Stimulated activated CD4-positive, alpha-beta T cell treated with anti-CD3 and anti-CD28 coated beads, TNF-alpha, amount 100 ng/mL, for 48 hours (primary cell): ENCODE results near the gene HNF1B.
"Not testable (repeated sequence)": the region's sequence is repeated elsewhere in the genome, so short reads cannot be mapped to it uniquely, and the experiment has no call there.

Experiments used
- DNase-seq, 3 donors: peaks; one replicate each; pipeline ENCODE4 v3.0.0-alpha.2; 2020; ENCODE audit warnings: low read depth in 3 of 3

Gene HNF1B, protein sequence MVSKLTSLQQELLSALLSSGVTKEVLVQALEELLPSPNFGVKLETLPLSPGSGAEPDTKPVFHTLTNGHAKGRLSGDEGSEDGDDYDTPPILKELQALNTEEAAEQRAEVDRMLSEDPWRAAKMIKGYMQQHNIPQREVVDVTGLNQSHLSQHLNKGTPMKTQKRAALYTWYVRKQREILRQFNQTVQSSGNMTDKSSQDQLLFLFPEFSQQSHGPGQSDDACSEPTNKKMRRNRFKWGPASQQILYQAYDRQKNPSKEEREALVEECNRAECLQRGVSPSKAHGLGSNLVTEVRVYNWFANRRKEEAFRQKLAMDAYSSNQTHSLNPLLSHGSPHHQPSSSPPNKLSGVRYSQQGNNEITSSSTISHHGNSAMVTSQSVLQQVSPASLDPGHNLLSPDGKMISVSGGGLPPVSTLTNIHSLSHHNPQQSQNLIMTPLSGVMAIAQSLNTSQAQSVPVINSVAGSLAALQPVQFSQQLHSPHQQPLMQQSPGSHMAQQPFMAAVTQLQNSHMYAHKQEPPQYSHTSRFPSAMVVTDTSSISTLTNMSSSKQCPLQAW

DNA sequence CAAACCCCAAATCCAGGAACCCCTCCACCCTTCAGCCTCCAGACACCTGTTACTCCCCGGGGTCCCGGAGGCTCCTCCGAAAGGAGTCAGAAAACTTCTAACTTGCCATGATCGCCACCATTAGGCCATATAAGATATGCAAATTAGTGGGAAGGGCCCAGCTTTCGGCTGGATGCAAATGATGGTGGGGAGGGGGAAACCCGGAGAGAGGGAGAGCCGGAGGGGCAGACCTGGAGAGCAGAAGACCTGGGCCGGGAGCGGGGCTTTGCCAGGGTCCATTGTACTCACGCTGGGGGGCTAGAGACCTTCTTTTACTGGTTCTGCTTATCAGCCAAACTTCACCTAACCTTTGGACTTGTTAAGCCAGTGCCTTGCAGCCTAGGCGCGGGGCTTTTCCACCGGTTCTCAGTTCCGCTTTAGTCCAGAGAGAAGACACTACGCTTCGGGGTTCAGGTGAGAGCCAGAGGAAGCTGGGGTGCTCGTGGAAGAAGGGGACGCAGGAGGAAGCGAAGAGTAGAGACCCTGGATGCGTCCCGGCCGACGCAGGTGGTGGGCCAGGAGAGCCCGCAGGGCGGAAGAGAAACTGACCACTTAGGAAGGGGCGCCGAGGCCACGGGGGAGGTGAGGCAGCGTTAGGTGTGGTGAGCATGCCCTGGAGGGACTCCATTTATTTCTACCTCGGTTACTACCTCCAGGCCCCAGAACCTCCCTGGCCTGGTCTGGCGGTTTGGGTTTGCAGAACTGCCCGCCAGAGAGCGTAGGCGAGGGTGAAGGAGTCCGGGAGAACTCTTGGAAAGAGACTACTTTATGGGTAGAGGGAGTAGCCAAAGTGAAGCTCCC lies at the start of gene HNF1B:
Gene HNF1B (minus strand): TSS at position 99 of the 840 bp plus-strand sequence. CDS start 175 bp downstream, outside the sequence.
- no peak for DNase-seq

DNA sequence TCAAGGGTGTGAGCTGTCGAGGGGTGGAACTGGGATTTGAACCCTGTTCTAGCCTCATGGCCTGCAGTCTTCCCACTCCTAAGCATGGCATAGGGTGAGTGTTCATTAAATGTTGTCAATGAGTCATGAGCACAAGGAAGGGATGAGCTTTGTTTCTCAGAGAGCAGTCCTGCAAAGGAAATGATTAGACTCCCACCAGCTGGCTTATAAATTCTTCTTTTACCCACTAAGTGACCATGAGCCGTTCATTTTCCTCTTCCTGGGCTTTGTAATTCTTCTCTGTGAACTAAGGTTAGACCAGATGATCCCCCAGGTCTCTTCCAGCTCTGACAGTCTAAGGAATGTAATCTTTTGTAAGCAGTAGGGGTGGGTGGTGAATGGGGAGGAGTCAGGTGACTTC lies 47.9 kb upstream of the HNF1B start:
- no peak for DNase-seq

DNA sequence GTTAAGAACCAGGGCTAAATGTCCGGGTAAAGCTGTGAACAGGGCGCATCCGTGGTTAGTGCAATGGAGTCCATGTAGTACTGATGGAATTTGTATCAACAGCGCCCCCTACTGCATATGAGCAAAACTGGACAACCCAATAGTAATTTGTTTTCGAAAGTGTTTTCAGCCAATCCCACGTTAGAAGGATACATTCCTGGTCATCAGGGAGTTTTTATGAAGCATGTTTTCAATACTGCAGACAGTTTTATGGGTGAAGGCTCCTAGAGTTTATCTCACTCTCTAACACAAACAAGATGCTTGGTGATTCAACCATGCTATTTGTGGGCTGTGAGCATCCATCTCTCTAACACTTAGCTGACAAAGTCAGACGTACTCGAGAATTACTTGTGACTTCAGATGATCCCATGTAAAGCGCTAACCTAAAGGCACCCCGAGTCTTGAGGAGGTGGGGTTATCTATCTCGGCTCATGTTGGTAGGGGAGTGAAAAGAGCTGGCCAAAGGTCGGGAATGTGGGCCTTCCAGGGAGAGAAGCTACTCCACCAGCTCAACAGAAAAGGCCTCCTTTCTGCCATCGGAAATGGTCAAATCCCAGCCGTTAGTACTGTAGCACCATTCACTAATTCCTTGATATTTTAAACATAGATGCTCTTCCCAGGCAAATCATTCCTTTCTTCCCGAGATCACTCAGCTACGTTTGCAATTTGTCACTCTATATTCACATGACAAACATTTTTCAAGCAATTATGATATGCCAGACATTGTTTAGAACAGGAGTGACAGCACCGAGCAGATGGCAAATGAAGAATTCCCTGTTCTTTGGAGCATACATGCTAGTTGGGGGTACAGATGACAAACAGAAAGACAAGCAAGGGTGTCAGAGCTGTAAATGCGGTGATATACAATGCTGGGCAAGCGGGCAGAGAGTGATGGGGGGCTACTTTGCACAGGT lies 46.9 kb upstream of the HNF1B start:
- peak; percentile 20 to 29 (median 22) for DNase-seq

DNA sequence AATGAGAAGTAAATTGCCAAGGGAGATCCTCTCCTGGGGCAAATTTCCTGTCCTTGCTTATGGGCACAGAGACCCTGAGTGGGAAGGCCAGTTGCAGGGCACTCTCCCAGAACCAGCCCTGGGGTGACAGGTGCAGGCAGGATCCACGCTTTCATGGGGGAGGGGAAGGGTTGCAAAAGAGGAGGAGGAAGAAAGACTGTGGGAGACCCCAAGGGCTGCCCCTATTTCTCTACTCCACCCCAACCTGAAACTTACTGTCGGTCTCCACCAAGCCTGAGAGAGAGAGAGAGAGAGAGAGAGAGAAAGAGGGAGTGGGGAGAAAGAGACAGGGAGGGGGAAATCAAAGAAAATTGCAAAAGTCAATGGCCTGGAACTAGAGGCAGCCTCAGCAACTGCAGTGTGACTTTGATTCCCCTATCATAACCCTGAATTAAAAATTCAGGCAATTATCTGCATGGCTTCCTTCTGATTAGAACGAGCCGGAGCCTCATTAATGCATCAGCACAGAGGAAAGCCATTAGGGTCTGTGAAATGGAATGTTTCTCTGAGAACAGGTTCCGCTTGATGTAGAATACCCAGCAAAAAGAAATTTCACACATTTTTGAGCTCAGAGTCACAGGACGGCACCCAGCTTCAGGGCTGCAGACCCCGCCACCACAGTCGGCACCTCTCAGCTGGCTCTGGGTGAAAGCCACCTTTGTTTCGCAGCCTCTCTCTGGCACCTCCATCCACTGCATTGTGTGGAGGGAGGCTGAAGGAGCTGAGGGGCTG lies 45.1 kb upstream of the HNF1B start:
- DNase-seq: no peak

DNA sequence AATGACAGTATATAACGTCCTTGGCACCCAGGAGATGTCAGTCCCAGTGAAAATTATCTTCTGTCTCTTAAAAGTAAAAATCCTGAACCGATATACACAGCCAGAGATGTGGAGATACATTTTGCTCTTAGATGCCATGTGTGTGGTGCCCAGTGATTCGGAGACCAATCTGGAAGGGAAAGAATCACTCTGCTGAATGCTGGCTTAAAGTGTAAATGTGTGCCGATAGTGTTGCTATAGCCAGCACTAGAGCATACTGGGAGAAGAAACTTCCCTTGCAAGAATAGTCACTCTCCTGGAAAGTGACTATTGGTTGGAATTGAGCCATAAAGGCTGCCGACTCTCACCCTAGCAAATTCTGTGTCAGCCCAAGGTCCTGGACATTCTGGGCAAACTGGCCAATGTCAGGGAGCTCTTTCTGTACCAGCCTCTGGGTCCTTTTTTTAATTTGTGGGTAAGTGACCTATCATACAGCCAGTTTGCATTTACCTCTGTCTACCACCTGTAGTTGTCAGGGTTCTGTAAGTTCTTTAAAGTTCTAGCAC lies 44.2 kb upstream of the HNF1B start:
- no peak for DNase-seq

DNA sequence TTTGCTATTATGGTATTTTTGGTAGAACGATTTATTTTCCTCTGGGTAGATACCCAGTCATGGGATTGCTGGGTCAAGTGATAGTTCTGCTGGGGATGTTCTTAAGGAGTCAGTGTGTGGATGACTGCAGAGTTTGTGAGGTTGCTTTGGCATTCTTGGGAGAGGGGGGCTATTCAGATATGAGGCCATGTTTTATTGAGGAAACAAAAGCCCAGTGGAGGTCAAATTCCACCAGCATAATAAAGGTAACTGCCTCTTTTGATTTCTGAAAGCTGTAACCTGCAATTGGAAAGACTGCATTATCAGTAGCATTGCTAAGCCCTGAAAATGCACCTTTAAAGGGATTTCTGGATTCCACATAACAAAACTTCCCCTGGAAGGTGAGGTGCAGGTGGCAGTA lies 43.7 kb upstream of the HNF1B start:
- no peak for DNase-seq

DNA sequence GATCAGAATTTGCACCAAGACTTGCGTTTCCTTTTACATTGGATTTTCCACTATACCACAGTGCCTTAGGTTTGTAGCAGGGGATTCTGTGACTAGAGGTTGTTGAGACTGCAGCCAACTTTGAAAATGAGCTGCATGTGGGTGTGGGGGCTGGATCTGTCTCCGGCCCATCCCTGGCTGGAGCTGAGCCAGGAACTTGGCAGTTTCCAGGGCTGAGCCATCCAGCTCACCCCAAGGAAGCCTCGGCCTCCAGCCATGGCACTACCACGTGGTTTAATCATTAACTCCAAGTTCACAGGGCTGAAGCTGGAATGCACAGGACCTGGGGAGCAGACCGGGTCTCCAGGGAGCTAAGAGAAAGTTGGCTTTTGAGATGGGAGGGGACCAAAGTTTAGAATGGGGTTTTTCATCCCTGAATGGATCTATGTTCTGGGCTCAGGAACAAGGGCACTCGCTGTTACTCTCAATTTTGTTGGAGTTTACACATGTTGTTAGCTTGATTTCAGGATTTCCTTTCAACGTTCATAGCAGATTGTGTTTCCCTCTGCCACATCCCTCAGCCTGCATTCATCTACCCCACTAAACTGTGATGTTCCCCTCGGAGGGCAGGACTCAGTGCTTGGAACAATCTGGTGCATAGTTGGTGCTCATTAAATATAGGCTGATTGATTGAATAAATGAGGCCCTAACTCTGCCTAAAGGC lies 42.3 kb upstream of the HNF1B start:
- no peak for DNase-seq

DNA sequence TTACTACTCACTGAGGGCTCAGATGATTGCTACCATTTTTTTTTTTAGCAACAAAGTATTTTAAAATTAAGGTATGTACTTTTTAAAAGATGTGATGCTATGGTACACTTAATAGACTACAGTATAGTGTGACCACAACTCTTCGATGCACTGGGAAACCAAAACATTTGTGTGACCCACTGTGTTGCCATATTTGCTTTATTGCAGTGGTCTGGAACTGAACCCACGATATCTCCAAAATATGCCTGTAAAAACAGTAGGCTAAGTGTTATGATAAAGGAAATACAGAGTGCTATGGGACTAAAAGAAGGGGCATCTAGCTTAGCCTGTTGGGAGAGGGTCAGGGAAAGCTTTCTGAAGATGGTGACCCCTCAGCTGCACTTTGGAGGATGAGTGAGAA lies 41.6 kb upstream of the HNF1B start:
- no peak for DNase-seq

DNA sequence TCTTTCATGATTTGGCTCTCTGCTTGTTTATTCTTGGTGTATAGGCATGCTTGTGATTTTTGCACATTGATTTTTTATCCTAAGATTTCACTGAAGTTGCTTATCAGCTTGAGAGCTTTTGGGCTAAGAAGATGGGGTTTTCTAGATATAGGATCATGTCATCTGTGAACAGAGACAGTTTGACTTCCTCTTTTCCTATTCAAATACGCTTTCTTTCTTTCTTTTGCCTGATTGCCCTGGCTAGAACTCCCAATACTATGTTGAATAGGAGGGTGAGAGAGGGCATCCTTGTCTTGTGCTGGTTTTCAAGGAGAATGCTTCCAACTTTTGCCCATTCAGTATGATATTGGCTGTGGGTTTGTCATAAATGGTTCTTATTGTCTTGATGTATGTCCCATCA lies 37.6 kb upstream of the HNF1B start:
- not testable (repeated sequence) for DNase-seq

DNA sequence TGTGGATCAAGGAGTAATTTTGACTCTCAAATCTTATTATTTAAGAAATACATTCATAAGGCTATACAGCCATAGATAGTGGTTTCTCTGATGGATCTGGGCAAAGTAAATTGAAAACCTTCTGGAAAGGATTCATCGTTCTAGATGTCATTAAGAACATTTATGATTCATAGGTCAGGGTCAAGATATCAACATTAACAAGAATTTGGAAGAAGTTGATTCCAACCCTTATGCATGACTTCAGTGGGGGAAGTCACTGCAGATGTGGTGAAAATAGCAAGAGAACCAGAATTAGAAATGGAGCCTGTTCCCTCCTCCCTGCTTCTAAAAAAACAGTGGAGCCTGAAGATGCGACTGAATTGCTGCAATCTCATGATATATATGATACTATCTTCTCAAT lies 36.6 kb upstream of the HNF1B start:
- DNase-seq: no peak

DNA sequence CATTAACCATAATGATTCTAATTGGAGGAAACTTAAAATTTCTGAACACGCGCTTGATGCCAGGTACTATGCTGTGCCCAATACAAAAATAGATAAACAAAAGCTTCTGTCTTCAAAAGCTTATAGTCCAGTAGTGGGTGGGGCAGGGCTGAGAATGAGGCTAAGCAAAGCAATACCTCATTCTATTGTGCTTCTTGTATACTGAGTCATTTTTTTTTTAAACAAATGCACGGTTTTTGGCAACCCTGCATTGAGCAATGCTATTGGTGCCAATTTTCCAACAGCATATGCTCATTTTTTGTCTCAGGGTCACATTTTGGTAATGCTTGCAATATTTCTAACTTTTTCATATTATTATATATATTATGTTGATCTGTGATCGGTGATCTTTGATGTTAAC lies 34.7 kb upstream of the HNF1B start:
- no peak for DNase-seq

DNA sequence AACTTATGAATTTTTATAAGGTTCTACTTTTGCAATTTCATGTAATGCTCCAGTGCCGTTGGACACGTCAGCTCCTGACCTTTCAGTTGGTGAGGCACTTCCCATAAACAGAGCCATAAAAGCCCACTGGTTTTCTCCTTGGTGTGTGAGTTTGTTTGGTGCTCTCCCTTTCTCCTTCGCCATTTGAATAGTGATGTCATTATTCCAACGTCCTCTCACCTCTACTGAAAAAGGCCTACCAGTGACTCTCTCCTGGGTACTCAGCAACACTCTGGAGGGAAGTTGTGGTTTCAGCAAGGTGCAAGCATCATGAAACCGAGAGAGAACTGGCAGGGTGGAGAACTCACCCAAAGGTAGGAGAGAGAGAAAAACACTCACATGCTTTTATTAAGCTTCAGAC lies 29.6 kb upstream of the HNF1B start:
- DNase-seq: peak in 2 of 3 donors; percentile 21 to 26

DNA sequence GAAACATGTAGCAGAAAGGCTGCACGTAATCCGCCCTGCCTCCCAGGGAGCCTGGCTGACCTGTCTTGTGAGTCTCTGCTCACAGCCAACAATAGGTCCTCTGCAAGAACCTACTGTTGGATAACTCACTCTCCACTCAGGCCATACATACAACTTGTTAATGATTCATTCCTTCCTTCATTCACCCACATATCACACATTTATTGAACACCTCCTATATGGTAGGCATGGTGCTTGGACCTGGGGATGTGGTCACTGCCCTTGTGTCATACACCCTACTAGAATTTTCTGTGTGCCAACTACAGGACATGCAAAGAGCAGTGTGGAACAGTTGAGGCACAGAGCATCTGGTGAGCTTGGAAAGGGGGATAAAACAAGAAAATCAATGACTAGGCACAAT lies 28.1 kb upstream of the HNF1B start:
- no peak for DNase-seq

DNA sequence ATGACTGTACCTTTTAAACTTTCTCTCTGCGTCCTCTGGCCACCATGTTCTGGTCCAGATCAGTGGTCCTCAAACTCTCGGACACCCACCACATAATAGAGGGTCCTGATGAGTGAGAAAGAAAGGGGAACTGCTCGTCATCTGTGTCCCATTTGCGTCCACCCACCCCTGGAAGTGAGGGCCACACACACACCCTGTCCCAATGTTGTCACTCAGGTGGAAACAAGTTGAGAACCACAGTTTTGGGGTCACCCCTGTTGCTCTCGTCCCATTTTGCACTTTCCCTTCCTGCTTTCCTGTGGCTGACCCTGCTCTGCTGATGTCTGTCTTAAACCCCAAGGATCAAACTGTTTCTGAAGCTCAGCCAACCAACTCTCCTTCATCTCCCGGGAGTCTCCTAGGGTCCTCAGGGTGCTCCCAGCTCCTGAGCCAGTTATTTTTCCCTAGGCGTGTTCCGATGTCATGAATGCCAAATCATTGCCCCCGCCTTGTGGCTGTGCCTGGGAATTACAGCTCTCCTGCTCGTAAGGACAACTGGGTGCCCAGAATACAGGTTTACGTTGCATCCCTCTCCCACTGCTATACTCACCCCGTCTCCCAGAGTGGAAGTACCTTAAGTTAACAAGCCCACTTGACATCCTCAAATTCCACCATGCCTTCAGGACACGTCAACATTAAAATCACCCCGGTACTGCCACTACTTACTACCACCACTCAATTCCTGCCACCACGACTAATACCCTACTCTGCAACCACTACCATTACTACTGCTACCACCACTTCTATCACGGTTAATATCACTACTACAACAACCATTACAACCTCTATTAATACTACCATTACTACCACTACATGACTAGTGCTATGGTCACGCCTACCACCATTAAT lies 26.0 kb upstream of the HNF1B start:
- peak in 1 of 3 donors; percentile 33 for DNase-seq

DNA sequence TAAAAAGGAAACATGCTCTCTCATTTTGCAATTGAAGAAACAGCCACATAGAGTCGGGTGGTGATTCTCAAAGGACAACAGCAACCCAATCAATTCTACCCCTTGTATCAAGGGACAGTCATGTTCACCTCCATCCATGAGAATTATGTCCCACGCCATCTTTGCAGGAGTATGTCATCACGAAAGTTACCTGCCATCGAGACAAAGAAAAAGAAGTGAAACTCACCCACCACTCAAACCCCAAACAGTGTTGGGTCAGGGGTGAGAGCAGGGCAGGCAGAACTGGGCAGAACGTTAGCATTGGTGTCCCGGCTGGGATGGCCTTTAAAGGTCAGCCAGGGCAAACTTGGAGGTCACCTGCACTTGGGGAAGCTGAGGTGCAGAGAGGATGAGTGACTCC lies 24.2 kb upstream of the HNF1B start:
- no peak for DNase-seq

DNA sequence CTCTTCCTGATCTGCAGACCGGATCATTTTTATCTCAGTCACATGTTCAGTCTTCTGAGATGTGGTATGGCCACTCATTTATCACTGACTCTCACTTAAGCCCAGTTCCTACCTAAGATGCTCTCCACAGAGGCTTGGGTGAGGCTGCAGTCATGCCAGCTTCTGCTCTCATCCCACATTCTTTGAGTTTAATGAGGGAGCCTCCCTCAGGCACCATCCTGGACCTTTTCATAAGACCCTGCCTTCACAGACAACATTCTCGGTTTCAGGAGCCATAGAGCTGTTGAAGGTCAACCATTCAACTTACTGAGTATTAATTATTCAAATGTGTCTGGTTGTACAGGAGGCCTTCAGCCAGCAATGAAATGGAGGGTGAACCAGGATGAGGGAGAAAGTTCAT lies 23.6 kb upstream of the HNF1B start:
- no peak for DNase-seq

DNA sequence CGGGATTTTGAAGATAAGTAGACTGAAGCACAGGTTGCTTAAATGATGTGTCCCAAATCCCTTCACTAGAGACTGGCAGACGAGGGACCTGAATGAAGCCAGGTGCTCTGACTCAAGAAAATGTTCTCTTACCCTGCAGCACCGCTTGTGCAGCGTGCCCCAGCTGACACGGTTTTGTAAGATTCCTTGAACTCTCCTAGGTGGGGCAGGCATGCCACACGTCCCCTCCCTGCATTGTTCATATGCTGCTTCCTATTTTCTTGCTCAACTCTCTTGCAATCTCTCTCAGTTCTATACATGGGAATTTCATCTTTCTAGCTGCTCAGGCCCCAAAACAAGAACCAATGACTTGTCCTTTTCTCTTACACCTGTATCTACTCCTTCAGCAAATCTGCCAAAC lies 22.1 kb upstream of the HNF1B start:
- DNase-seq: no peak

DNA sequence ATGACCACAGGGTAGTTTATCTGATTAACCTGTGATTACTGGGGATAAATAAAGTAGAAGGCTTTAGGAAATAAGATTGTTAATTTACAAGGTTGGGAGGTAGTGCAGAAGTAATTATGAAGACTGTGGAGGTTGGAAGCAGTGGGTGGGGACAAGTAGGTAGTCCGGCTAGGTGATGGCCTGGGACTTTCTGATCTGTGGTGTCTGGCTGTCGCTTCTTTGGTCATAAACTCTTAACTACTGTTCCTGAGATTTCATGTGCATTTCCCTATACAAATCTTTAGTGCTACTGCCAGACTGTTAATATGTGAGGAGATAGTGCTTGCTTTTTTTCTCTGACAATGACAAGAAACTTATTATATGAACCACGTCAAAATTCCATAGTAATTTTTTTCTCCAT lies 19.5 kb upstream of the HNF1B start:
- DNase-seq: no peak

DNA sequence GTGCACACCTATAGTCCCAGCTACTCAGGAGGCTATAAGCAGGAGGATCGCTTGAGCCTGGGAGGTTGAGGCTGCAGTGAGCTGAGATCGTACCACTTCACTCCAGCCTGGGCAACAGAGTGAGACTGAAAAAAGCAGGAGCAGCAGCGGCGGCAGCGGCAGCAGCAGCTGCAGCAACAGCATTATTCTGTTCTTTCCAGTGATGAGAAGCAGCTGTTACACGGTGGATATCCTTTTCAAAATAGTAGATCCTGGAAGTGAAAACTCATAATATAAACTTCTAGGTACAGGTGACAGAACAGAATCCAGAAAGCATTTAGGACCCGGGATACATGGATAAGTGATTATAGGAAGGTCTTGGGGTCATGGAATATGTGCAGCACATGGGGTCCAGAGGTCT lies 17.8 kb upstream of the HNF1B start:
- DNase-seq: no peak
